GM23338 (cell line): ENCODE data around the gene MARK3. TPM values are rescaled to one million over a fixed set of nuclear protein-coding genes. Genes with fewer than 3 reads are reported as not detected.
A peak's percentile ranks its signal among the peaks of the same experiment; 100 is the strongest.

Experiments used
- ATAC-seq: fragments of 200-7000 bp; cut with Tn5 transposase; 3 replicates; pipeline ENCODE4 v1.9.1; 2020
- DNase-seq: peaks from one replicate; pipeline ENCODE4 v3.0.0-alpha.2; 2015; ENCODE audit warnings: low spot score
- H2AFZ ChIP-seq: fragments of 200-600 bp; sonication (generic); 2 replicates; pipeline ENCODE4 v1.8.0; 2016; ENCODE audit warnings: antibody characterized with exemption, mild to moderate bottlenecking, moderate library complexity
- H3F3A ChIP-seq: fragments of 200-600 bp; sonication (generic); replicated peaks from 2 replicates; pipeline ENCODE4 v1.8.0; 2017; ENCODE audit warnings: antibody characterized with exemption, mixed run types, low read depth
- H3K27ac ChIP-seq: fragments of 200-600 bp; sonication (generic); 2 replicates; pipeline ENCODE4 v1.6.1; 2016; ENCODE audit warnings: low read depth
- H3K27me3 ChIP-seq: fragments of 200-600 bp; sonication (generic); 2 replicates; pipeline ENCODE4 v1.8.0; 2016; ENCODE audit warnings: mild to moderate bottlenecking, mixed run types, moderate library complexity; ENCODE audit not compliant: insufficient read depth
- H3K36me3 ChIP-seq: fragments of 200-600 bp; sonication (generic); 2 replicates; pipeline ENCODE4 v1.8.0; 2016; ENCODE audit warnings: mild to moderate bottlenecking; ENCODE audit not compliant: insufficient read depth
- H3K4me1 ChIP-seq: fragments of 200-600 bp; sonication (generic); 2 replicates; pipeline ENCODE4 v1.8.0; 2016; ENCODE audit warnings: mild to moderate bottlenecking, moderate library complexity; ENCODE audit not compliant: insufficient read depth
- H3K4me2 ChIP-seq: fragments of 200-600 bp; sonication (generic); 2 replicates; pipeline ENCODE4 v1.7.1; 2017; ENCODE audit warnings: mixed run types
- H3K4me3 ChIP-seq: fragments of 200-600 bp; sonication (generic); 2 replicates; pipeline ENCODE4 v1.6.1; 2016; ENCODE audit warnings: mixed run types
- H3K79me2 ChIP-seq: fragments of 200-600 bp; sonication (generic); replicated peaks from 2 replicates; pipeline ENCODE4 v1.8.0; 2017; ENCODE audit warnings: mild to moderate bottlenecking; ENCODE audit not compliant: insufficient read depth
- H3K9me2 ChIP-seq: fragments of 200-600 bp; sonication (generic); 2 replicates; pipeline ENCODE4 v1.8.0; 2017; ENCODE audit not compliant: insufficient read depth
- H4K20me1 ChIP-seq: fragments of 200-600 bp; sonication (generic); replicated peaks from 2 replicates; pipeline ENCODE4 v1.8.0; 2017; ENCODE audit warnings: mild to moderate bottlenecking; ENCODE audit not compliant: insufficient read depth
- H3K27ac Mint-ChIP-seq: 2 replicates; pipeline ENCODE4 v1.8.0; 2020; ENCODE audit warnings: inconsistent platforms, mild to moderate bottlenecking, moderate library complexity, mixed read lengths
- H3K27me3 Mint-ChIP-seq: 3 replicates; pipeline ENCODE4 v1.8.0; 2022; ENCODE audit warnings: low read depth, mild to moderate bottlenecking, moderate library complexity, mixed read lengths, inconsistent platforms; ENCODE audit not compliant: insufficient read depth, poor library complexity
- H3K36me3 Mint-ChIP-seq: 3 replicates; pipeline ENCODE4 v1.8.0; 2021; ENCODE audit warnings: low read depth, mild to moderate bottlenecking, inconsistent platforms, moderate library complexity, mixed read lengths
- H3K4me1 Mint-ChIP-seq: 3 replicates; pipeline ENCODE4 v1.8.0; 2020; ENCODE audit warnings: mild to moderate bottlenecking, inconsistent platforms, mixed read lengths
- H3K4me3 Mint-ChIP-seq: 3 replicates; pipeline ENCODE4 v1.8.0; 2021; ENCODE audit warnings: moderate library complexity, mild to moderate bottlenecking, inconsistent platforms, mixed read lengths
- H3K9me3 Mint-ChIP-seq: 3 replicates; pipeline ENCODE4 v1.8.0; 2020; ENCODE audit warnings: moderate library complexity, mild to moderate bottlenecking, inconsistent platforms, mixed read lengths
- CREB1 ChIP-seq: fragments of 250-450 bp; sonication (Bioruptor Pico); IDR thresholded peaks from 2 replicates; pipeline ENCODE4 v1.5.0; 2020; ENCODE audit warnings: low read depth, mild to moderate bottlenecking, moderate library complexity
- CTCF ChIP-seq, 2 experiments: fragments of 200-600 bp in 1 of 2; sonication (generic) in 1 of 2; conservative IDR thresholded peaks; 2 replicates each; pipeline versions ENCODE4 v1.5.1 to v1.6.1; 2016 to 2017; ENCODE audit warnings: antibody characterized with exemption in 2 of 2, low read depth in 2 of 2, mild to moderate bottlenecking in 2 of 2, moderate library complexity in 1 of 2
- ETS1 ChIP-seq: IDR thresholded peaks from 2 replicates; pipeline ENCODE4 v1.6.1; 2016; ENCODE audit warnings: antibody characterized with exemption
- EZH2 ChIP-seq: fragments of 200-600 bp; sonication (generic); IDR thresholded peaks from one replicate; pipeline ENCODE4 v1.8.0; 2017; ENCODE audit warnings: antibody characterized with exemption, mild to moderate bottlenecking, low read depth; ENCODE audit not compliant: unreplicated experiment
- EZH2phosphoT487 ChIP-seq: fragments of 200-600 bp; sonication (generic); IDR thresholded peaks from one replicate; pipeline ENCODE4 v1.8.1; 2018; ENCODE audit warnings: antibody characterized with exemption; ENCODE audit not compliant: unreplicated experiment
- JUNB ChIP-seq: IDR thresholded peaks from one replicate; pipeline ENCODE4 v1.6.1; 2016; ENCODE audit warnings: antibody characterized with exemption; ENCODE audit not compliant: unreplicated experiment
- NANOG ChIP-seq: IDR thresholded peaks from 2 replicates; pipeline ENCODE4 v1.6.1; 2016; ENCODE audit warnings: antibody characterized with exemption, borderline replicate concordance
- POLR2AphosphoS5 ChIP-seq: IDR thresholded peaks from 2 replicates; pipeline ENCODE4 v1.6.1; 2016; ENCODE audit warnings: antibody characterized with exemption, low read depth
- STAT1 ChIP-seq: IDR thresholded peaks from one replicate; pipeline ENCODE4 v1.6.1; 2016; ENCODE audit warnings: antibody characterized with exemption; ENCODE audit not compliant: unreplicated experiment
- ZNF114 ChIP-seq: fragments of 250-450 bp; sonication (Bioruptor Pico); IDR thresholded peaks from 2 replicates; pipeline ENCODE4 v1.5.0; 2020; ENCODE audit warnings: mild to moderate bottlenecking, moderate library complexity
- ZNF331 ChIP-seq: fragments of 250-450 bp; sonication (Bioruptor Pico); IDR thresholded peaks from 2 replicates; pipeline ENCODE4 v1.5.0; 2020; ENCODE audit warnings: low read depth, mild to moderate bottlenecking, moderate library complexity
- polyA plus RNA-seq: library from polyadenylated mRNA; unstranded; fragments of >200 nt; fragmentation: Nextera tagmentation; extraction: Ambion mirVana; gene quantifications from 2 replicates; pipeline ENCODE4 v1.2.1, GENCODE V29; 2016
- total RNA-seq: library from RNA; depleted of rRNA; stranded (reverse); fragments of >200 nt; shearing (Covaris generic); gene quantifications from 2 replicates; pipeline ENCODE4 v1.2.3, GENCODE V29; 2014
- TF ChIP-seq, protein P1 (sequence below): IDR thresholded peaks from one replicate; pipeline ENCODE4 v1.6.1; 2018; ENCODE audit warnings: antibody characterized with exemption; ENCODE audit not compliant: unreplicated experiment

Gene MARK3
- total and polyA plus RNA-seq, 2 experiments from 2014 or later: 45.9 to 69.7 TPM

- H3K36me3 Mint-ChIP-seq: peaks cover 14% of the 10 kb centered on the region
- no peaks in the 10 kb centered on the region for H3K36me3 ChIP-seq
- no peak overlapping the region for H3K4me3 Mint-ChIP-seq
- DNase-seq (no peak), ATAC-seq (no peak)
- no peaks in the 10 kb centered on the region for H3K9me2 ChIP-seq
- H3K4me1 Mint-ChIP-seq: peaks cover 14% of the 10 kb centered on the region
- no peak overlapping the region for H3K27ac ChIP-seq
- H3K4me3 ChIP-seq: no peak overlapping the region
- H3K4me1 ChIP-seq: peaks cover 10% of the 10 kb centered on the region
- peak overlapping the region; percentile 90; the same call in 1 of the 2 replicates for H2AFZ ChIP-seq
- H3K79me2 ChIP-seq: no peaks in the 10 kb centered on the region
- TF ChIP-seq EZH2phosphoT487 (no peak), NANOG (no peak), POLR2AphosphoS5 (no peak), ZNF114 (CRISPR knock-in tag) (no peak), STAT1 (no peak), EZH2 (no peak), ZNF331 (CRISPR knock-in tag) (no peak), CTCF (conservative IDR thresholded peaks at IDR 0.05; ENCODE audit: low read depth in 2 of 2) (no peak), CREB1 (CRISPR knock-in tag) (no peak), JUNB (no peak)
- TF ChIP-seq, protein P1, sequence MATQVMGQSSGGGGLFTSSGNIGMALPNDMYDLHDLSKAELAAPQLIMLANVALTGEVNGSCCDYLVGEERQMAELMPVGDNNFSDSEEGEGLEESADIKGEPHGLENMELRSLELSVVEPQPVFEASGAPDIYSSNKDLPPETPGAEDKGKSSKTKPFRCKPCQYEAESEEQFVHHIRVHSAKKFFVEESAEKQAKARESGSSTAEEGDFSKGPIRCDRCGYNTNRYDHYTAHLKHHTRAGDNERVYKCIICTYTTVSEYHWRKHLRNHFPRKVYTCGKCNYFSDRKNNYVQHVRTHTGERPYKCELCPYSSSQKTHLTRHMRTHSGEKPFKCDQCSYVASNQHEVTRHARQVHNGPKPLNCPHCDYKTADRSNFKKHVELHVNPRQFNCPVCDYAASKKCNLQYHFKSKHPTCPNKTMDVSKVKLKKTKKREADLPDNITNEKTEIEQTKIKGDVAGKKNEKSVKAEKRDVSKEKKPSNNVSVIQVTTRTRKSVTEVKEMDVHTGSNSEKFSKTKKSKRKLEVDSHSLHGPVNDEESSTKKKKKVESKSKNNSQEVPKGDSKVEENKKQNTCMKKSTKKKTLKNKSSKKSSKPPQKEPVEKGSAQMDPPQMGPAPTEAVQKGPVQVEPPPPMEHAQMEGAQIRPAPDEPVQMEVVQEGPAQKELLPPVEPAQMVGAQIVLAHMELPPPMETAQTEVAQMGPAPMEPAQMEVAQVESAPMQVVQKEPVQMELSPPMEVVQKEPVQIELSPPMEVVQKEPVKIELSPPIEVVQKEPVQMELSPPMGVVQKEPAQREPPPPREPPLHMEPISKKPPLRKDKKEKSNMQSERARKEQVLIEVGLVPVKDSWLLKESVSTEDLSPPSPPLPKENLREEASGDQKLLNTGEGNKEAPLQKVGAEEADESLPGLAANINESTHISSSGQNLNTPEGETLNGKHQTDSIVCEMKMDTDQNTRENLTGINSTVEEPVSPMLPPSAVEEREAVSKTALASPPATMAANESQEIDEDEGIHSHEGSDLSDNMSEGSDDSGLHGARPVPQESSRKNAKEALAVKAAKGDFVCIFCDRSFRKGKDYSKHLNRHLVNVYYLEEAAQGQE: no peak
- H3F3A ChIP-seq: 0 out of 2 replicates have a peak, but pooled peaks cover under 1% of the 10 kb centered on the region
- no peak overlapping the region for H3K4me2 ChIP-seq
- no peaks in the 10 kb centered on the region for H3K27me3 ChIP-seq
- H3K27ac Mint-ChIP-seq: no peak overlapping the region
- no peaks in the 10 kb centered on the region for H4K20me1 ChIP-seq
- H3K9me3 Mint-ChIP-seq: peaks cover 22% of the 10 kb centered on the region
- H3K27me3 Mint-ChIP-seq: peaks cover 4% of the 10 kb centered on the region
Observed at GRCh38 chr14:103360548-103360947, 24.7 kb upstream of the MARK3 start.

DNA sequence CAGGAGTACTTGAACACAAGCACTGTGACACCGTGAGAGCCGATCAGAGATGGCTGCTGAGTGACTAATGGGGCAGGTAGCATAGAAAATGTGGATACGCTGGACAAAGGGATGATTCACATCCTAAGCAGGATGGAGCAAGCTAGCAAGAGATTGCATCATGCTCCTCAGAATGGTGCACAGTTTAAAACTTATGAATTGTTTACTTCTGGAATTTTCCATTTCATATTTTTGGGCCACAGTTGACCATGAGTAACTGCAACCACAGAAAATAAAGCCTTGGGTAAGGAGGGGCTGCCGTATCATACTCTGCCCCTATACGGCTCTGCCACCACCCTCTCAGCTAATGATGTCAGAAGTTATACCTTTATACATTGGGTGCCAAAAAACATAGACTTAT, 23.3 kb upstream of the MARK3 start:
- peaks cover 4% of the 10 kb centered on the region for H3K27me3 Mint-ChIP-seq
- no peak for DNase-seq
- no peak overlapping the region for H3K27ac ChIP-seq
- H3K4me2 ChIP-seq: no peak overlapping the region
- peaks cover 22% of the 10 kb centered on the region for H3K9me3 Mint-ChIP-seq
- H3K79me2 ChIP-seq: no peaks in the 10 kb centered on the region
- no peaks in the 10 kb centered on the region for H3K4me1 ChIP-seq
- no peaks in the 10 kb centered on the region for H3F3A ChIP-seq
- H3K4me3 Mint-ChIP-seq: no peak overlapping the region
- H3K9me2 ChIP-seq: no peaks in the 10 kb centered on the region
- H2AFZ ChIP-seq: peak overlapping the region; percentile 6; the same call in 1 of the 2 replicates
- ATAC-seq: no peak
- H3K36me3 ChIP-seq: no peaks in the 10 kb centered on the region
- peaks cover 6% of the 10 kb centered on the region; the same call in 2 of the 3 replicates for H3K4me1 Mint-ChIP-seq
- H3K27me3 ChIP-seq: no peaks in the 10 kb centered on the region
- no peak overlapping the region for H3K4me3 ChIP-seq
- H3K36me3 Mint-ChIP-seq: peaks cover 14% of the 10 kb centered on the region
- peak overlapping the region; percentile 85; the same call in 1 of the 2 replicates for H3K27ac Mint-ChIP-seq
- no peaks in the 10 kb centered on the region for H4K20me1 ChIP-seq
- TF ChIP-seq JUNB (no peak), ZNF114 (CRISPR knock-in tag) (no peak), CREB1 (CRISPR knock-in tag) (no peak), ETS1 (no peak), POLR2AphosphoS5 (no peak), ZNF331 (CRISPR knock-in tag) (no peak), CTCF (conservative IDR thresholded peaks at IDR 0.05; ENCODE audit: low read depth in 2 of 2) (no peak)
- TF ChIP-seq, protein P1: no peak
